Left renal pelvis (tissue), 4 donors: Measurements from ENCODE around the gene DLL3. TPM values are rescaled to one million over a fixed set of nuclear protein-coding genes. Genes with fewer than 3 reads are reported as not detected.

Experiments used
- DNase-seq, 4 donors: peaks; one replicate each; pipeline ENCODE4 v3.0.0-alpha.2; 2013; ENCODE audit warnings: low read depth in 4 of 4, low spot score in 3 of 4
- polyA plus RNA-seq, 4 donors: library from polyadenylated mRNA; unstranded; fragments of 120-200 nt; gene quantifications; one replicate each; pipeline ENCODE4 v1.2.1, GENCODE V29; 2013; ENCODE audit not compliant: insufficient read length in 4 of 4

DLL3 gene
- polyA plus RNA-seq, 4 donors, result 0.33 to 0.78 (median 0.64) TPM

GRCh38 chr19:39550197-39550596, 51.5 kb downstream of the DLL3 start:
- no peak for DNase-seq

GRCh38 chr19:39553082-39553652, 54.4 kb downstream of the DLL3 start:
- DNase-seq, result no peak

GRCh38 chr19:39554701-39555311, 56.1 kb downstream of the DLL3 start:
- no peak for DNase-seq

- DNase-seq, result no peak
These were observed 57.1 kb downstream of the DLL3 start for GRCh38 chr19:39555883-39556282.

Other genes starting within 250 kb of the DLL3 start
- not detected for gene IFNL2, start 230.6 kb upstream of the DLL3 start, polyA plus RNA-seq
- gene IFNL1, start 202.5 kb upstream of the DLL3 start, polyA plus RNA-seq, result not detected
- gene LRFN1, start 178.1 kb upstream of the DLL3 start, polyA plus RNA-seq, result 1 to 10 TPM; 1.2 to 2.0 (median 1.7) TPM
- 10 to 100 TPM; 22.1 to 23.8 (median 22.1) TPM for gene GMFG, start 162.9 kb upstream of the DLL3 start, polyA plus RNA-seq
- gene SAMD4B, start 156.5 kb upstream of the DLL3 start, polyA plus RNA-seq, result 100 to 1,000 TPM in 3 of 4 donors, 10 to 100 TPM in 1; 89.6 to 139 (median 111) TPM
- gene PAF1, start 107.8 kb upstream of the DLL3 start, polyA plus RNA-seq, result 10 to 100 TPM; 53.9 to 76.8 (median 65.2) TPM
- 10 to 100 TPM; 34.1 to 42.3 (median 38.4) TPM for gene MED29, start 107.6 kb upstream of the DLL3 start, polyA plus RNA-seq
- 100 to 1,000 TPM in 1 of 4 donors, 10 to 100 TPM in 3; 18.4 to 945 (median 37.0) TPM for gene ZFP36, start 92.1 kb upstream of the DLL3 start, polyA plus RNA-seq
- 100 to 1,000 TPM in 1 of 4 donors, 10 to 100 TPM in 3; 67.3 to 130 (median 90.1) TPM for gene PLEKHG2, start 86.3 kb upstream of the DLL3 start, polyA plus RNA-seq
- 1,000 to 10,000 TPM; 1,121 to 1,373 (median 1,329) TPM for gene RPS16, start 63.0 kb upstream of the DLL3 start, polyA plus RNA-seq
- gene SUPT5H, start 53.4 kb upstream of the DLL3 start, polyA plus RNA-seq, result 100 to 1,000 TPM; 112 to 158 (median 132) TPM
- 10 to 100 TPM; 48.5 to 94.1 (median 74.2) TPM for gene TIMM50, start 18.1 kb upstream of the DLL3 start, polyA plus RNA-seq
- gene SELENOV, start 16.2 kb downstream of the DLL3 start, polyA plus RNA-seq, result 1 to 10 TPM; 3.2 to 8.2 (median 5.5) TPM
- 1 to 10 TPM; 4.2 to 5.3 (median 4.5) TPM for gene EID2B, start 33.9 kb downstream of the DLL3 start, polyA plus RNA-seq
- 10 to 100 TPM; 16.2 to 24.3 (median 20.1) TPM for gene EID2, start 41.2 kb downstream of the DLL3 start, polyA plus RNA-seq
- not detected for gene LGALS13, start 103.6 kb downstream of the DLL3 start, polyA plus RNA-seq
- gene LGALS16, start 157.0 kb downstream of the DLL3 start, polyA plus RNA-seq, result not detected
- not detected for gene LGALS14, start 205.5 kb downstream of the DLL3 start, polyA plus RNA-seq
- gene CLC, start 239.1 kb downstream of the DLL3 start, polyA plus RNA-seq, result 1 to 10 TPM; 1.1 to 5.5 (median 1.5) TPM